Spinal cord (tissue), 10 donors: ENCODE results near the gene NOP10. TPM values are rescaled to one million over a fixed set of nuclear protein-coding genes. Genes with fewer than 3 reads are reported as not detected.
A peak's percentile ranks its signal among the peaks of the same experiment; 100 is the strongest.

Experiments used
- DNase-seq, 6 donors: peaks; one replicate each; pipeline versions ENCODE4 v3.0.0 to v3.0.0-alpha.2; 2013 to 2015; ENCODE audit warnings: low spot score in 6 of 6, low read depth in 4 of 6
- H3K27ac ChIP-seq: one replicate; pipeline ENCODE4 v1.5.1; 2013; ENCODE audit warnings: low read depth, low read length, control low read depth
- H3K27me3 ChIP-seq: one replicate; pipeline ENCODE4 v1.6.1; 2013; ENCODE audit warnings: low read length; ENCODE audit not compliant: control insufficient read depth, insufficient read depth
- H3K36me3 ChIP-seq: one replicate; pipeline ENCODE4 v1.6.1; 2013; ENCODE audit warnings: low read length; ENCODE audit not compliant: control insufficient read depth, insufficient read depth
- H3K4me1 ChIP-seq: one replicate; pipeline ENCODE4 v1.6.1; 2013; ENCODE audit warnings: low read length; ENCODE audit not compliant: control insufficient read depth, insufficient read depth
- H3K4me3 ChIP-seq: one replicate; pipeline ENCODE4 v1.5.1; 2013; ENCODE audit warnings: low read depth, low read length, control low read depth
- H3K9me3 ChIP-seq: one replicate; pipeline ENCODE4 v1.6.1; 2013; ENCODE audit warnings: low read length; ENCODE audit not compliant: control insufficient read depth, insufficient read depth
- WGBS: methylation state at CpG from one replicate; pipeline ENCODE4 v1.1.5; 2013; ENCODE audit warnings: missing lambda C conversion rate; ENCODE audit not compliant: insufficient coverage; 5-methylcytosine and 5-hydroxymethylcytosine counted together
- polyA plus RNA-seq, 2 donors: library from polyadenylated mRNA; unstranded; fragments of 120-200 nt; gene quantifications; one replicate each; pipeline ENCODE4 v1.2.1, GENCODE V29; 2013; ENCODE audit not compliant: insufficient read length in 2 of 2
- total RNA-seq, 2 donors: library from RNA; depleted of rRNA in 1 of 2; stranded (reverse); fragments of 120-200 nt in 1 of 2; fragments of >200 nt in 1 of 2; gene quantifications; one replicate each; pipeline versions ENCODE4 v1.2.3 to v1.2.4, GENCODE V29; 2013 to 2014
- donor health status: healthy.

Gene NOP10
- total and polyA plus RNA-seq, 4 donors: 71.7 to 177 (median 116) TPM

DNA sequence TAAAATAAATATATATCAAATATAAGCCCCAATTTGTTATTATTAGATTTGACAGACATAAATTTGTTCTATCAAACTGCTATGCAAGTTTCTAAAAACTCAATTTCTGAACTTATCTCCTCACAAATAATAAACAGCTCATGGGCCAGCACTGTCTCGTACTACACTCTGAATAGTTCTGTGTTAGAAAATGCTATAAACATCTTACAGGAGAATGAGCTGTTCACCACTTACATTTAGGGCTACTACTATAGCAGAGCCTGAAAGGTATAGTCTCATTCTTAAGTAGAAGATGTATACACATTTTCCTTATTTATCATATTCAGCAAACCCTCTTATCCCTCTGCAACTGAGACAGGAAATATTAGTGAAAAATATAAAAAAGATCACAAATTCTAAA lies 18.0 kb downstream of the NOP10 start:
- Histone ChIP-seq H3K27me3 (no peaks in the 10 kb centered on the region), H3K4me3 (no peak overlapping the region), H3K4me1 (no peaks in the 10 kb centered on the region), H3K27ac (no peak overlapping the region), H3K9me3 (no peaks in the 10 kb centered on the region), H3K36me3 (no peaks in the 10 kb centered on the region)
- DNase-seq: no peak
- no CpG with 5 or more reads among the region's 1 CpG for WGBS

- Histone ChIP-seq H3K4me3 (no peak overlapping the region), H3K4me1 (no peaks in the 10 kb centered on the region), H3K9me3 (no peaks in the 10 kb centered on the region), H3K36me3 (no peaks in the 10 kb centered on the region), H3K27me3 (no peaks in the 10 kb centered on the region), H3K27ac (no peak overlapping the region)
- no peak for DNase-seq
- WGBS: 90% methylated on average over 10 of the region's 10 CpGs
Measured at GRCh38 chr15:34323217-34323616, 19.7 kb downstream of the NOP10 start.

DNA sequence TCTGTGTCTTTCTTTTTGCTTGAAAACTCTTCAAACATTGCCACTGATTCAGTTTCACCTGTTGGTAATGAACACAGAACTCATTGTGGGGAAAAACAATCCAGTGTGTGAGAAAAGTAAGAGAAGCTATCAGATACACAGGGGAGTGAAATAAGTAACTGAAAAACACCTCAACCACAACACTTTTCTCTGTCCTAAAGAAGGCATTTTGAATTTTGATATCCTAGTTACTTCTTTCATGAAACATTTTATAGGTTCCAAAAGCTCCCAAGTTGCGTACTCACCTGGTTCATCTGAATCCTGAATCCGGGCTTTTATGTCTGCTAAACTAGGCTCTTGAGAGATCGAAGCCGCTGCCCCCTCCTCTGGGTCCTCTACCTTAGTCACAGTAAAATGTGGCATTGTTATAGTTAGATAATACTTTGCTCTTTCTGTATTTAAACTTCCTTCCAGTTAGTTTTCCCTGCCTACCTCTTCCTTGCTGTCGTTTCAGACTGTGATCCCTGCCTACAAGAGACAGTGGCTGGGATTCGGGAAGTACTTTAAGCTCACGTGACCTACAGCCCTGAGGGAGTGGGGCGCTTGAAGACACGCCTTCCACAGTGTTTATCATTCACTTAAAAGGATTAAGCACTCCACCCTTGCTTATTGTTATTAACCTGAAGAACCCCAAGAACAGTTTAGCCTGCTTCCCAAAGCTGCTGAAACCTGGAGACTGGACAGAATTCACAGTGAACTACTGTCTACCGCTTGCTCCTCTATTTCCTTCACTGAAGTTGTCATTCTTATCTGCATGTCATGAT lies 24.5 kb downstream of the NOP10 start:
- Histone ChIP-seq H3K4me1 (no peaks in the 10 kb centered on the region), H3K9me3 (no peaks in the 10 kb centered on the region), H3K4me3 (peak overlapping the region; percentile 23), H3K27ac (no peak overlapping the region), H3K27me3 (no peaks in the 10 kb centered on the region), H3K36me3 (no peaks in the 10 kb centered on the region)
- 44% methylated on average over 2 of the region's 10 CpGs for WGBS
- DNase-seq: peak in 2 of 6 donors; percentile 31 to 40

DNA sequence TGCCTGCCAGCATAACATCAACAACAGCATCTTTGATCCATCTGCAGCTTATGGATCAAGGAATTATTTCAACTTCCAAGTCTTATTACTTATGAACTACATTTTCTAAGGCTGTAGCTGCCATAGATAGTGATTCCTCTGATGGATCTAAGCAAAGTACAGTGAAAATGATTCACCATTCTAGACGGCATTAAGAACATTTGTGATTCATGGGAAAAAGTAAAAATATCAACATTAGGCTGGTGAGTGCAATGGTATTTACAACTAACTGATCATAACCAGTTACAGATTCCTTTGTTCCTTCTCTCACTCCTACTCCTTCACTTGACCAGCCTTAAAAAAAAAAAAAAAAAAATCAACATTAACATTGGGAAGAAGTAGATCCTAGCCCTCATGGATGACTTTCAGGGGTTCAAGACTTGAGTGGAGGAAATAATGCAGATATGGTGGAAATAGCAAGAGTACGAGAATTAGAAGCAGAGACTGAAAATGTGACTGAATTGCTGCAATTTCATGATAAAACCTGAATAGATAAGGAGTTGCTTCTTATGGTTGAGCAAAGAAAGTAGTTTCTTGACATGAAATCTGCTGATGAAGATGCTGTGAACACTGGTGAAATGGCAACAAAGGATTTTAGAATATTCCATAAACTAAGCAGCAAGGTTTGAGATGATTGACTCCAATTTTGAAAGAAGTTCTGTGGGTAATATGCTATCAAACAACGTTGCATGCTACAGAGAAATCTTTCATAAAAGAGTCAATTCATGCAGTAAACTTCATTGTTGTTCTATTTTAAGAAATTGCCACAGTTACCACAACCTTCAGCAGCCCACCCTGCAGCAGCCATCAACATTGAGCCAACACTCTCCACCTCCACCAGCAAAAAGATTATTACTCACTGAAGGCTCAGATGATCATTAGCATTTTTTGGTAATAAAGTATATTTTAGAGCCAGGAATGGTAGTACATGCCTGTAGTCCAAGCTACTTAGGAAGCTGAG lies 28.1 kb downstream of the NOP10 start:
- Histone ChIP-seq H3K4me1 (no peaks in the 10 kb centered on the region), H3K27ac (no peak overlapping the region), H3K36me3 (no peaks in the 10 kb centered on the region), H3K9me3 (no peaks in the 10 kb centered on the region), H3K4me3 (no peak overlapping the region), H3K27me3 (no peaks in the 10 kb centered on the region)
- 100% methylated on average over 1 of the region's 3 CpGs for WGBS
- DNase-seq: no peak

- H3K4me3 ChIP-seq: no peak overlapping the region
- DNase-seq: no peak
- no peaks in the 10 kb centered on the region for H3K4me1 ChIP-seq
- H3K9me3 ChIP-seq: no peaks in the 10 kb centered on the region
- WGBS: no CpG with 5 or more reads among the region's 1 CpG
- H3K27ac ChIP-seq: no peak overlapping the region
- H3K36me3 ChIP-seq: no peaks in the 10 kb centered on the region
- H3K27me3 ChIP-seq: no peaks in the 10 kb centered on the region
Measured at GRCh38 chr15:34311563-34311962, 31.4 kb downstream of the NOP10 start.

- Histone ChIP-seq H3K4me1 (no peaks in the 10 kb centered on the region), H3K27ac (no peak overlapping the region), H3K27me3 (no peaks in the 10 kb centered on the region), H3K4me3 (no peak overlapping the region), H3K9me3 (no peaks in the 10 kb centered on the region), H3K36me3 (no peaks in the 10 kb centered on the region)
- DNase-seq: no peak
Measured at GRCh38 chr15:34304613-34305012, 38.3 kb downstream of the NOP10 start.

DNA sequence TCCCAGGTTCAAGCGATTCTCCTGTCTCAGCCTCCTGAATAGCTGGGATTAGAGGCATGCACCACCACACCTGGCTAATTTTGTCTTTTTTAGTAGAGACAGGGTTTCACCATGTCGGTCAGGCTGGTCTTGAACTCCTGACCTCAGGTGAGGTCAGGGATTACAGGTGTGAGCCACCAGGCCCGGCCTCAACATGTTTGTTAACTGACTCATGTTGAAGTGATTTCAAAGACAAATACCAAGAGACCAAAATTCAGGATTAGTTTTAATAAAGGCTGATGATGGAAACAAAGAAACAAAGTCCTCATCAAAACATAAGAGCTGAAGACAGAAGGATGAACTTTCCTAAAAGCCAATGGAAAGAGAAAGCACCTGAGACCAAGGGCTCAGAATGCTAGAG lies 41.9 kb downstream of the NOP10 start:
- DNase-seq: no peak
- H3K36me3 ChIP-seq: no peaks in the 10 kb centered on the region
- H3K4me3 ChIP-seq: no peak overlapping the region
- H3K27me3 ChIP-seq: no peaks in the 10 kb centered on the region
- H3K27ac ChIP-seq: no peak overlapping the region
- WGBS: no CpG with 5 or more reads among the region's 3 CpGs
- no peaks in the 10 kb centered on the region for H3K4me1 ChIP-seq
- H3K9me3 ChIP-seq: no peaks in the 10 kb centered on the region

- DNase-seq: no peak
- Histone ChIP-seq H3K27ac (no peak overlapping the region), H3K4me3 (no peak overlapping the region), H3K4me1 (no peaks in the 10 kb centered on the region), H3K36me3 (peaks cover 3% of the 10 kb centered on the region), H3K9me3 (no peaks in the 10 kb centered on the region), H3K27me3 (no peaks in the 10 kb centered on the region)
- no CpG with 5 or more reads among the region's 1 CpG for WGBS
Measured at GRCh38 chr15:34297059-34297458, 45.9 kb downstream of the NOP10 start.

- H3K36me3 ChIP-seq: peaks cover 3% of the 10 kb centered on the region
- no peaks in the 10 kb centered on the region for H3K9me3 ChIP-seq
- H3K4me3 ChIP-seq: no peak overlapping the region
- DNase-seq: no peak
- WGBS: 96% methylated on average over 7 of the region's 9 CpGs
- no peaks in the 10 kb centered on the region for H3K27me3 ChIP-seq
- H3K27ac ChIP-seq: no peak overlapping the region
- no peaks in the 10 kb centered on the region for H3K4me1 ChIP-seq
Measured at GRCh38 chr15:34292621-34293020, 50.3 kb downstream of the NOP10 start.
